ENCODE results near the gene ADAD2. TPM values are rescaled to one million over a fixed set of nuclear protein-coding genes. Genes with fewer than 3 reads are reported as not detected.
A peak's percentile ranks its signal among the peaks of the same experiment; 100 is the strongest.

Gene ADAD2
- total and polyA plus RNA-seq, 9 donors: 0.28 to 1.2 (median 0.88) TPM; not detected in 1

DNA sequence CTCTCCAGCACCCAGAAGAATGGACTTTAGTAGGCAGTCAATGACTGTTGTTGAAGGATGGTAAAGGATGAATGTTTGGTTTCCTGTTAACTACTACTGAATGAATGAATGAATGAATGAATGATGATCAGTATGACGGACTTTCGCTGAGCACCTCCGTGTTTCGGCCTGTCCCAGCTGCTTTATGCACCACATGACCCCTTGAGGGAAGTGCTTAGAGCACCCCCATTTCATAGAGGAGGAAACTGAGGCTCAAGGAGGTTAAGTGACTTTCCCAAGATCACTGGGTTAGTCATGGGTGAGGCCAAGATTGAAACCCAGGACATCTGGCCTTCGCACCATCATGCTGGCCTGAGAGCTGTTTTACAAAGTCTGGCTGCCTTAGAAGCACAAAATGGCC is 42.0 kb downstream of the ADAD2 start:
- H3K27me3 ChIP-seq (ENCODE audit: control insufficient read depth, insufficient read depth, low read length): peaks cover 6% of the 10 kb centered on the region
- H3K27ac ChIP-seq (ENCODE audit: low read length): no peak overlapping the region
- DNase-seq: no peak
- no peak overlapping the region for H3K4me3 ChIP-seq (ENCODE audit: low read length)
- 88% methylated on average over 5 of the region's 5 CpGs for WGBS (ENCODE audit: insufficient coverage)
- H3K4me1 ChIP-seq (ENCODE audit: control insufficient read depth, insufficient read depth, low read length): peaks cover 23% of the 10 kb centered on the region
- H3K36me3 ChIP-seq (ENCODE audit: control insufficient read depth, insufficient read depth, low read length): no peaks in the 10 kb centered on the region
- H3K9me3 ChIP-seq (replicated peaks; ENCODE audit: control insufficient read depth, low read depth, low read length): no peaks in the 10 kb centered on the region

DNA sequence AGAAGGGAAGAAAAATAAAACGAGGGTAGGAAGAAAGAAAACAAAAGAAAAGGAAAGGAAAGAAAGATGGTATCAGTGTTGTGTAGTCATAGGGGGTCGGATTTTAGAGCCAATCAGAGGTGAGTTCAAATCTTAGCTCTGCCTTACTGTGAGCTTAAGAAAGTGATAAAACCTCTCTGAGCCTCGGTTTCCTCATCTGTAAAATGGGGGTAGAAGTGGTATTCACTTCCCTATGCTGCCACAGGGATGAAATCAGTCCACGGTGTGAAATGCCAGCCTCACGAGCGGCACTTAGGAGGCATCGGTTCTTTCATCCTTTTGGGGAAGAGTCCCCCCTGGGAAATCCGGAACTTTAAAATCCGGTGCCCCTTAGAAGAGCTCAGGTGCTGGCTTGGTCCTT is 42.8 kb downstream of the ADAD2 start:
- no peak for DNase-seq
- Histone ChIP-seq H3K27me3 (ENCODE audit: control insufficient read depth, insufficient read depth, low read length) (peaks cover 6% of the 10 kb centered on the region), H3K4me3 (ENCODE audit: low read length) (no peak overlapping the region), H3K36me3 (ENCODE audit: control insufficient read depth, insufficient read depth, low read length) (no peaks in the 10 kb centered on the region), H3K9me3 (replicated peaks; ENCODE audit: control insufficient read depth, low read depth, low read length) (no peaks in the 10 kb centered on the region), H3K27ac (ENCODE audit: low read length) (no peak overlapping the region), H3K4me1 (ENCODE audit: control insufficient read depth, insufficient read depth, low read length) (peaks cover 15% of the 10 kb centered on the region)
- 91% methylated on average over 7 of the region's 9 CpGs for WGBS (ENCODE audit: insufficient coverage)

DNA sequence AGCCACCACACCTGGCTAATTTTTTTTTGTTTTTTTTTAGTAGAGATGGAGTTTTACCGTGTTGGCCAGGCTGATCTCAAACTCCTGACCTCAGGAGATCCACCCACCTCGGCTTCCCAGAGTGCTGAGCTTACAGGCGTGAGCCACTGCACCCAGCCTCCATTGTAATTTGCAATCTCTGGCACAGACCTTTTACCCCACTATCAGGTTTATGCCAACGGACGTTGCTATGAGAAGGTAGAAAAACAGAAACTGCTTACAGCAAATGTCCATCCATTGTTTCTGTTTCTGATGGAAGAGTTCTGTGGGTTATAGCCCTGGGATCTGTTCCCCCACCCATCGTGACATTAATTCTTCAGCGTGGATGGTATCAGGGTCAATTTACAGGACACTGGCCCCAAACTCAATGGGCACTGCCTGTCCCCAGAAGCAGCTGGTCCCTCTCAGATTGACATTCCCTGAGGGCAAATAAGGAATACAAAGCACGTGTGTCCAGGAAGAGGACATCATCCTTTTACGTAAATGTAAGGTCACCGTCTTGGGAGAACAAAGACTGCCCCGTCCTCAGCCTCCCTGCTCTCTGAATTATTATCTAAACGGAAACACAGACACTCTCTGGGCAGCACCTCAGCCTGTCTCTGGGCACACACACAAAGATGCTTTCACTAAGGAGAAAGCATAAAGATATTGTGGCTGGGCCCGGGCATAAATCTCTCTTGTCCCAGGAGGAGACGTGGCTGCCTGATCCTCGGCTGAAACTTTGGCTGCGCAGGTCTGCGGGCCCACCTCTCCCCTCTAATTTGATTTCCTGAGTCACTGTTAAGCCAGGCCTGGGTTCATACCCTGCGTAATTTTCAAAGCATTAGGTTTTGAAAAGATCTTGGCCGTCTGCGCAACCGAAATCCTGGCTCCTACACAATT is 43.6 kb downstream of the ADAD2 start:
- no peaks in the 10 kb centered on the region for H3K9me3 ChIP-seq (replicated peaks; ENCODE audit: control insufficient read depth, low read depth, low read length)
- H3K4me1 ChIP-seq (ENCODE audit: control insufficient read depth, insufficient read depth, low read length): peaks cover 16% of the 10 kb centered on the region
- peak; percentile 65 for DNase-seq
- no peaks in the 10 kb centered on the region for H3K36me3 ChIP-seq (ENCODE audit: control insufficient read depth, insufficient read depth, low read length)
- WGBS (ENCODE audit: insufficient coverage): 32% methylated on average over 13 of the region's 21 CpGs
- H3K27ac ChIP-seq (ENCODE audit: low read length): peak overlapping the region; percentile 59
- peaks cover 6% of the 10 kb centered on the region for H3K27me3 ChIP-seq (ENCODE audit: control insufficient read depth, insufficient read depth, low read length)
- no peak overlapping the region for H3K4me3 ChIP-seq (ENCODE audit: low read length)

DNA sequence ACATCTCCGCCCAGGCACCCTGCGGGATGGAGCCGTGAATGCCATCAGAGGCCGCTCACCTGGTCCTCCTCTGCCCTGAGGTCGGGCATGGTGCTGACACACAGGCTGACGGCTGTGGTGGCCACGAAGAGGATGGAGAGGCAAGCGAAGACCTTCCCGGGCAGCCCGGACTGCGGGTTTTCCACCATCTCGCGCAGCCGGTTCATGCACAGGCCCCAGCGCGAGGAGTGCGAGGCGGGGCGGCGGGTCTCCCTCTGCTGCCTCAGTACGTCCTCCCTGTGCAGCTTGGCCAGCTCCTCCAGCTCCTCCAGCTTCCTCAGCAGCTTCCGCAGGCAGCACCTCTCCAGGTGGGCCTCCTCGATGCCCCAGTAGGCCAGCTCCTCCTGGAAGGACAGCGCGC is 45.7 kb downstream of the ADAD2 start:
- DNase-seq: no peak
- no peaks in the 10 kb centered on the region for H3K9me3 ChIP-seq (replicated peaks; ENCODE audit: control insufficient read depth, low read depth, low read length)
- 92% methylated on average over 25 of the region's 25 CpGs for WGBS (ENCODE audit: insufficient coverage)
- no peak overlapping the region for H3K4me3 ChIP-seq (ENCODE audit: low read length)
- peaks cover 26% of the 10 kb centered on the region for H3K4me1 ChIP-seq (ENCODE audit: control insufficient read depth, insufficient read depth, low read length)
- H3K27ac ChIP-seq (ENCODE audit: low read length): no peak overlapping the region
- peaks cover 4% of the 10 kb centered on the region for H3K27me3 ChIP-seq (ENCODE audit: control insufficient read depth, insufficient read depth, low read length)
- H3K36me3 ChIP-seq (ENCODE audit: control insufficient read depth, insufficient read depth, low read length): no peaks in the 10 kb centered on the region

DNA sequence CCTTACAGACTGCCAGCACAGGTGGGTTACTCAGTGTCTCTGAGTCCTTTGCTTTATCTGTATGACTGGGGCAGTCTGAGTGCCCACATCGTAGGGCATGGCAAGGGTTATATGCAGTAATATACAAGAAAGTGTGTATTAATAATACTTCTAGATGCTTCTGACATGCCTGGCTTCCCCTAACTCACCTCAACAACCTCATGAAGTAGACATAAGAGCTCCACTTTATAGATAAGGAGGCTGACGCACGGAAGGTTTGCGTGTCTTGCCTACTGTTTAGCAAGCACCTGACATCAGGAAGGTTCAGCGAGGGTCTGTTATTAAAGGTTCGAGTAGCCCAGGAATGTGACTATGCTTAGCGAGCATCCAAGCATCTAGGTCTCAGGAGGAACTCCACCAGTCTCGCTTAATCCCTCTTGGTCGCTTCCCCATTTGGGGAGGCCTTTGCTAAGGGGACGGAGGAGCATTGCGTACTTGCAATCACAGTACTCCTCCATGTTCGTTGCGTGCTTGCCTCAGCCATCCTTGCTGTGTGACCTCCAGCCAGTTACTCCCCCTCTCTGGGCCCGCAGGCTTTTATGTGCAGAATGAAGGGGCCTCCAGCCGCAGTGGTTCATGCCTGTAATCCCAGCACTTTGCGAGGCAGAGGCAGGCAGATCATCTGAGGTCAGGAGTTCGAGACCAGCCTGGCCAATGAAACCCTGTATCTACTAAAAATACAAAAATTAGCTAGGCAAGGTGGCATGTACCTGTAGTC is 47.2 kb downstream of the ADAD2 start:
- Histone ChIP-seq H3K9me3 (replicated peaks; ENCODE audit: control insufficient read depth, low read depth, low read length) (no peaks in the 10 kb centered on the region), H3K27me3 (ENCODE audit: control insufficient read depth, insufficient read depth, low read length) (peaks cover 2% of the 10 kb centered on the region), H3K4me3 (ENCODE audit: low read length) (no peak overlapping the region), H3K4me1 (ENCODE audit: control insufficient read depth, insufficient read depth, low read length) (peaks cover 26% of the 10 kb centered on the region), H3K36me3 (ENCODE audit: control insufficient read depth, insufficient read depth, low read length) (no peaks in the 10 kb centered on the region), H3K27ac (ENCODE audit: low read length) (no peak overlapping the region)
- DNase-seq: no peak
- 90% methylated on average over 12 of the region's 17 CpGs for WGBS (ENCODE audit: insufficient coverage)

DNA sequence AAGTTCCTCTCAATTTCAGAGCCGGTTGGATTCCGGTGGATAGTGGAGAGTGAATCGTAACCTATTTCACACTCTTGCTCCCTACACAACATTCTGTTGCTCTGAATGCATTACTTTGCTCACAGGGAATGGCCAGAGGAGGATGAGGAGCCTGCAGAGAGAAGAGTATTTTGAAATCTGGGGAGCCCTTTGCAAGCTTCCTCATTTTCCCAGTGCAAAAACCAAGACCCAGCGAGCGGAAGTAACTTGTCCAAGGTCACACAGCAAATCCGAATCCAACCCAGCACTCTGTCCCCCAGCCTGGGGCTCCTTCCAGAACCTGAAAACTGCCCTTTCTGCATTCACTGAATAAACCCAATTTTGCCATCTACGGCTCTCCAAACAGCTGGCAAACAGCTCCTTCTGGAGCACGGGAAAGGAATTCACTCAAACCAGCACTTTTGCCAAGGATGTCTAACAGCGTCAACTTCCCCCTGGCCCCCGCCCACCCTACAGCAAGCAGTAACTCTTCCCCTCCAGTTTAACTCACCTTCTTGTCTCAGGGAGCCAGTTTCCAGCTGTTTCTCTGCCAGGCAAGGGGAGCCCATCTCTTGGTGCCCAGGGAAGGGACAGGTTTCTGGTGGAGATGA is 48.3 kb downstream of the ADAD2 start:
- no peaks in the 10 kb centered on the region for H3K36me3 ChIP-seq (ENCODE audit: control insufficient read depth, insufficient read depth, low read length)
- no peak overlapping the region for H3K27ac ChIP-seq (ENCODE audit: low read length)
- peaks cover 2% of the 10 kb centered on the region for H3K27me3 ChIP-seq (ENCODE audit: control insufficient read depth, insufficient read depth, low read length)
- no peak overlapping the region for H3K4me3 ChIP-seq (ENCODE audit: low read length)
- H3K4me1 ChIP-seq (ENCODE audit: control insufficient read depth, insufficient read depth, low read length): peaks cover 26% of the 10 kb centered on the region
- DNase-seq: peak; percentile 44
- 30% methylated on average over 5 of the region's 10 CpGs for WGBS (ENCODE audit: insufficient coverage)
- no peaks in the 10 kb centered on the region for H3K9me3 ChIP-seq (replicated peaks; ENCODE audit: control insufficient read depth, low read depth, low read length)

DNA sequence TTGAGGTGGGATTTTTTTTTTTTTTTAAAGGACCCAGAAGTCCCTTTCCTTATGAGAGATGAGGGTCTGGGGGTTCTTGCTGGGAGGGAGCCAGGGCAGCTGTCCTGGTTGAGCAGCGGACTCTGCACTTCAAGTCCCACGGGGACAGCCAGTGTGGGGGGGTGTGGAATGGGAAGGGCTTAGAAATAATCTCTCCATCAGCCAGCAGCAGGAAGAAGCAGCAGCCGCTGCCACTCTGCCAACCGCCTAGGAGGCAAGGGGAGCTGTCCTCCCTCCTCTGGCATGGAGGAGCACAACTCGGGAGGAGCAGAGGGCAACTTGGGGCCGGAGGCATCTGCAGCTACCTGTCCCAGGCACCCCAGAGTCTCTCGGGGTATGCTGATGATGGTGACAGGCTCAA is 49.0 kb downstream of the ADAD2 start, which contains the start of gene KCNG4:
TSS of gene KCNG4 (minus strand) at position 104 of the 400 bp plus-strand sequence. CDS start 2,527 bp downstream, outside the sequence.
- Histone ChIP-seq H3K4me3 (ENCODE audit: low read length) (no peak within 1 kb of the TSS), H3K27ac (ENCODE audit: low read length) (no peak within 1 kb of the TSS), H3K9me3 (replicated peaks; ENCODE audit: control insufficient read depth, low read depth, low read length) (no peaks in the 10 kb centered on the region), H3K36me3 (ENCODE audit: control insufficient read depth, insufficient read depth, low read length) (no peaks in the 10 kb centered on the region), H3K4me1 (ENCODE audit: control insufficient read depth, insufficient read depth, low read length) (peaks cover 19% of the 10 kb centered on the region), H3K27me3 (ENCODE audit: control insufficient read depth, insufficient read depth, low read length) (peaks cover 2% of the 10 kb centered on the region)
- DNase-seq: peak; percentile 46
- 8% methylated on average over 6 of the region's 7 CpGs for WGBS (ENCODE audit: insufficient coverage)

DNA sequence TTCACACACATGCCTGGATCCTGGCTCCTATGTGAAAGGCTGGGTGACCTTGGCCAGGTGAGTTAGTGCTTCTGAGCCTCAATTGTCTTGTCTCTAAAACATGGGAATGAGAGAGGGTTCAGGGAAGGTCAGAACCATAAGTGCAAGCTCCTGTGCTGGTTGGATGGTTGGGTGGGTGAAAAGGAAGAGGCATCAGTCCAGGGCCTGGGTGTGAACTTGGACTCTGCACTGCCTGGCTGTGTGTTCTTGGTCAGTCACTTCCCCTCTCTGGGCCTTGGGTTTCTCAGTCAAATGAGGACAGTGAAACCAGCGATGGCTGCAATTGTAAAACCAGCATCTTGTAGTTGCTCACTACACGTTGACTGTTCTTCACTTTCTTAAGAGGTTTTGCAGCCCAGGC is 49.5 kb downstream of the ADAD2 start:
- no peak for DNase-seq
- H3K27ac ChIP-seq (ENCODE audit: low read length): no peak overlapping the region
- peaks cover 16% of the 10 kb centered on the region for H3K4me1 ChIP-seq (ENCODE audit: control insufficient read depth, insufficient read depth, low read length)
- H3K9me3 ChIP-seq (replicated peaks; ENCODE audit: control insufficient read depth, low read depth, low read length): no peaks in the 10 kb centered on the region
- WGBS (ENCODE audit: insufficient coverage): 65% methylated on average over 2 of the region's 2 CpGs
- H3K4me3 ChIP-seq (ENCODE audit: low read length): no peak overlapping the region
- no peaks in the 10 kb centered on the region for H3K36me3 ChIP-seq (ENCODE audit: control insufficient read depth, insufficient read depth, low read length)
- peaks cover 2% of the 10 kb centered on the region for H3K27me3 ChIP-seq (ENCODE audit: control insufficient read depth, insufficient read depth, low read length)

DNA sequence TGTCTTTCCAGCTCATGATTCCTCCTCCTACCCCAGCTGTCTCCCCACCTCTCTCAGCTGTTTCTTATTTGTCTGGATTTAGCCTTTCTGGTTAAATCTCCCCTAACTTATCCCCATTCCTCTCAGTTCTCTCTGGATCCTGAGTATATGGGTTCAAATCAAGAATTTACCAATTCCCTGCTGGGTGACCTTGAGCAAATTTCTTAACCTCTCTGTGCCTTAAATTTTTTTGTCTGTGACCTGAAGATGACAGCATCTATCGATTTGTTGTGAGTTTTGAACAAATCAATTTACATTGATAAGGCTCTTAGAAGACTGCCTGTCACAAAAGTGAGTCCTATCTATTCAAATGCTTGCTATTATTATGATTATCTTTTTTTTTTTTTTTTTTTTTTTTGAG is 50.8 kb downstream of the ADAD2 start:
- no peaks in the 10 kb centered on the region for H3K27me3 ChIP-seq (ENCODE audit: control insufficient read depth, insufficient read depth, low read length)
- peaks cover 16% of the 10 kb centered on the region for H3K4me1 ChIP-seq (ENCODE audit: control insufficient read depth, insufficient read depth, low read length)
- no peaks in the 10 kb centered on the region for H3K36me3 ChIP-seq (ENCODE audit: control insufficient read depth, insufficient read depth, low read length)
- no peak overlapping the region for H3K4me3 ChIP-seq (ENCODE audit: low read length)
- no peak for DNase-seq
- H3K27ac ChIP-seq (ENCODE audit: low read length): no peak overlapping the region
- WGBS (ENCODE audit: insufficient coverage): no CpG with 5 or more reads among the region's 1 CpG
- H3K9me3 ChIP-seq (replicated peaks; ENCODE audit: control insufficient read depth, low read depth, low read length): no peaks in the 10 kb centered on the region

DNA sequence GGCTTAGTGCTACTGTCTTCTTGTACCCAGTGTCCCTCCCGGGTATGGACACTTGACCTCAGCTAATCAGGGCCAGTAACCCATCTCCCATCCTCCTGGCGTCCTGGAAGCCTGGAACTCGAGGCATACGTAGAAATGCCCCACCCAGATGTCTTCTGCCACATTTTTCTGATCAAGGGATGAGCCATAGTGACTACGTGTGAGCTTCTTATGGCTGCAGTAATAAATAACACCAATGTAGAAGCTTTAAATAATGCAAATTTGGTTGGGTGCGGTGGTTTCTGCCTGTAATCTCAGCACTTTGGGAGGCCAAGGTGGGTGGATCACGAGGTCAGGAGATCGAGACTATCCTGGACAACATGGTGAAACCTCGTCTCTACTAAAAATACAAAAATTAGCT is 51.9 kb downstream of the ADAD2 start:
- H3K27ac ChIP-seq (ENCODE audit: low read length): no peak overlapping the region
- H3K4me3 ChIP-seq (ENCODE audit: low read length): no peak overlapping the region
- peaks cover 16% of the 10 kb centered on the region for H3K4me1 ChIP-seq (ENCODE audit: control insufficient read depth, insufficient read depth, low read length)
- no peaks in the 10 kb centered on the region for H3K27me3 ChIP-seq (ENCODE audit: control insufficient read depth, insufficient read depth, low read length)
- WGBS (ENCODE audit: insufficient coverage): 69% methylated on average over 4 of the region's 9 CpGs
- no peaks in the 10 kb centered on the region for H3K9me3 ChIP-seq (replicated peaks; ENCODE audit: control insufficient read depth, low read depth, low read length)
- DNase-seq: no peak
- no peaks in the 10 kb centered on the region for H3K36me3 ChIP-seq (ENCODE audit: control insufficient read depth, insufficient read depth, low read length)

Data from muscle of leg (tissue), 11 donors.